ENCODE results near the gene ZBP1.

Gene ZBP1

DNA sequence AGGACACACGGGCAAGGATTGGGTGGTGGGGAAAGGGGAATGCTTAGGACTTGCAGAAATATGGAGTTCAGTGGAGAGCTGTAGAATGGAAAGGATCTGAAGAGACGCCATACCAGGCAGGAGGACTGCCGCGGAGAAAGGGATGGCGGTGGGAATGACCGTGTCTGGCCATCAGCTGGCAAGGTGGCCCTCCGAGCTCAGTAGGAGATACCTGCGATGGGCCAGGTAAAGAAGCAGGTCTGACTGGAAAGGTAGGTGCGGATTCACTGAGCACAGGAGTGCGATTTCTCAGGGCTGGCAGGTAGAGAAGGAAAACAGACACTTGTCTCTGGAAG is 33.3 kb downstream of the ZBP1 start:
- peaks cover 5% of the 10 kb centered on the region for H3K4me1 Mint-ChIP-seq
- peaks cover 53% of the 10 kb centered on the region for H3K27me3 Mint-ChIP-seq
- H3K9me3 Mint-ChIP-seq: no peaks in the 10 kb centered on the region
- H3K27ac Mint-ChIP-seq (ENCODE audit: low read depth): no peak overlapping the region
- H3K36me3 Mint-ChIP-seq (ENCODE audit: insufficient read depth): no peaks in the 10 kb centered on the region
- ATAC-seq (replicated peaks; ENCODE audit: extremely low read depth, poor library complexity, severe bottlenecking) (no peak), DNase-seq (ENCODE audit: low spot score in 2 of 2) (no peak)
- H3K4me3 Mint-ChIP-seq: no peak overlapping the region

- Mint-ChIP-seq H3K9me3 (no peaks in the 10 kb centered on the region), H3K36me3 (ENCODE audit: insufficient read depth) (no peaks in the 10 kb centered on the region), H3K27me3 (peaks cover 58% of the 10 kb centered on the region), H3K4me3 (no peak overlapping the region), H3K4me1 (peaks cover 5% of the 10 kb centered on the region), H3K27ac (ENCODE audit: low read depth) (no peak overlapping the region)
- DNase-seq (ENCODE audit: low spot score in 2 of 2): no peak
- no peak for ATAC-seq (replicated peaks; ENCODE audit: extremely low read depth, poor library complexity, severe bottlenecking)
Measured at GRCh38 chr20:57586370-57586793, 33.8 kb downstream of the ZBP1 start.

- H3K36me3 Mint-ChIP-seq (ENCODE audit: insufficient read depth): no peaks in the 10 kb centered on the region
- H3K27ac Mint-ChIP-seq (ENCODE audit: low read depth): no peak overlapping the region
- peaks cover 66% of the 10 kb centered on the region for H3K27me3 Mint-ChIP-seq
- ATAC-seq (replicated peaks; ENCODE audit: extremely low read depth, poor library complexity, severe bottlenecking) (no peak), DNase-seq (ENCODE audit: low spot score in 2 of 2) (no peak)
- no peak overlapping the region for H3K4me3 Mint-ChIP-seq
- peaks cover 5% of the 10 kb centered on the region for H3K4me1 Mint-ChIP-seq
- no peaks in the 10 kb centered on the region for H3K9me3 Mint-ChIP-seq
Measured at GRCh38 chr20:57585466-57586213, 34.6 kb downstream of the ZBP1 start.

GRCh38 chr20:57584768-57585461 is 35.3 kb downstream of the ZBP1 start:
- Mint-ChIP-seq H3K4me1 (peaks cover 5% of the 10 kb centered on the region), H3K27me3 (peaks cover 73% of the 10 kb centered on the region), H3K4me3 (no peak overlapping the region), H3K36me3 (ENCODE audit: insufficient read depth) (no peaks in the 10 kb centered on the region), H3K27ac (ENCODE audit: low read depth) (no peak overlapping the region), H3K9me3 (no peaks in the 10 kb centered on the region)
- ATAC-seq (replicated peaks; ENCODE audit: extremely low read depth, poor library complexity, severe bottlenecking): no peak
- DNase-seq (ENCODE audit: low spot score in 2 of 2): no peak

DNA sequence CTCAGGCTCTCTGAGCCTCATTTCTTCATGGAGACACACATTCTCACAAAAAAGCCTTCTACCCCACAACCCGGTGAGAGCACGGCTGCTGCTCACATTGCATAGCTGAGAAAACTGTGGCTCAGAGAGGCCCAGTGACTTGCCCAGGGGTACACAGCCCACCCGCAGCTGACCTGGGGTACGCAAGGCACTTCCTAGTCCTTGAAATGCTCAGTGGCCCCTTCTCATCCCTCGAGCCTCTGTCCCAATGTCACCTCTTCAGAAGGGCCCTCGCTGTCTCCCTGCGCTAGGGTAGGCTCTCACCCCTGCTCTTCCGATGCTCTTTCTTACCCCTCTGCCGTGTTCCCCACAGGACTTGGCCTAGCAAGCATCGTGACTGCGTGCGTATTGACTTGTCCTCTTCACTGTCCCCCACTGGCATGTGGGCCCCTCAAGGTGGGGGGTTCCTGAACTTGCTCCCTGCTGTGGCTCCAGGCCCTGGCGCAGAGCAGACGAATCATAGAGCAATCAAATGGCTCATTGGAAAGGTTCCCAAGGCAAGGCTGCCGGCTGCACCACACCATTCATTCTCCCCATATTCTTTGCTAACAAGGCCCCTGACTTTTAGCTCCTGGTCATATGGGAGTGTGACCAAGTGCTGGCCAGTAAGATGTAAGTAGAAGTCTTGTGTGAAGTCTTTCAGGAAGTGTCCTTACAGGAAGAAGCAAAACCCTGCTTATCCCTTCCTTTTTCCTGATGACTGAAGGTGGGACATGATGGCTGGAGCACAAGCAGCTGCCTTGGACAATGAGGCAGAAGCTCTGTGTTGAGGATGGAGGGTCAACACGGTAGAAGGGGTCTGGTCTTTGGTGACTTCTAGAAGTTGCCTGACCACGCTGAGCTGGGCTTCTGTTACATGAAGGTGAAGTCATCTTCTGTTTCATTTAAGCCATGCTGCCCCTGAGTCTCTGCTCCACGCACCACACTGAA is 36.7 kb downstream of the ZBP1 start:
- DNase-seq (ENCODE audit: low spot score in 2 of 2): no peak
- Mint-ChIP-seq H3K27ac (ENCODE audit: low read depth) (peak overlapping the region; percentile 38), H3K4me3 (no peak overlapping the region), H3K27me3 (peaks cover 78% of the 10 kb centered on the region), H3K9me3 (no peaks in the 10 kb centered on the region), H3K4me1 (peaks cover 5% of the 10 kb centered on the region), H3K36me3 (ENCODE audit: insufficient read depth) (no peaks in the 10 kb centered on the region)
- ATAC-seq (replicated peaks; ENCODE audit: extremely low read depth, poor library complexity, severe bottlenecking): no peak

DNA sequence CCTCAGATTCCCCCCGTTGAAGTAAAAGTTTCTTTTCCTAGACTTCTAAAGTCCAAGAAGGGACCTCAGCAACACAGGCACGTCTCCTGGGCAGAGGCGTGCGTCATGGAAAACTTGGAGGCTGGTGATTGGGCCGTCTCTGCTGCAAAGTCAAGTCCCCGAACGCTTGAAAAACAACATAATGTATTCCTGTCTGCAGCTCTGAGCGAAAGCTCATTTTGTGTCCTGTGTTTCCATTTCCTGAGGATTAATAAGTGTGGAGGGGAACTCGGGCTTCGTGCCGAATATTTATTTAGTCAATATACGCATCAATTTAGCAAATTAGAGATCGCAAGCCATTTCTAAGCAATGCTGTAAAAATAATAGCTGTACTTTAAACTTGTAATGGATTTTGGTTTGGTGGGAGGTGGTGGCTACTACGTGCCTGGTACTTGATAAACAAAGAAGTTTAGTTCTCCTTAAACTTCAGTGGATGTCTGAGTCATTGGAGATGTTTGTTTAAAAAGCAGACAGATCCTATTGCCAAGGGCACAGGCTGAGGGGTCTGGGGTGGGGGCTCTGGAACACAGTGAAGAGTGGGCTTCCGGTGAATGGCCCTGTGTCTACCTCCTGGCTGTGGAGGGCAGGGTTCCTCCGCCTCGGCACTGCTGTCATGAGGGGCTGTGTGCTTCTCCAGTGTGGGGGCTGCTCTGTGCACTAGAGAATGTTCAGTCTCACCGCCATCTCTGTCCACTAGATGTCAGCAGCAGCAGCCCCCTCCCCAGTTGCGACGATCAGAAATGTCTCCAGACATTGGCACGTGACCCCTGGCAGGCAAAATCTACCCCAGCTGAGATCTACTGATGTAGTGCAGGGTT is 37.6 kb downstream of the ZBP1 start:
- no peaks in the 10 kb centered on the region for H3K36me3 Mint-ChIP-seq (ENCODE audit: insufficient read depth)
- H3K9me3 Mint-ChIP-seq: no peaks in the 10 kb centered on the region
- ATAC-seq (replicated peaks; ENCODE audit: extremely low read depth, poor library complexity, severe bottlenecking) (no peak), DNase-seq (ENCODE audit: low spot score in 2 of 2) (no peak)
- H3K27me3 Mint-ChIP-seq: peaks cover 78% of the 10 kb centered on the region
- H3K4me3 Mint-ChIP-seq: no peak overlapping the region
- no peak overlapping the region for H3K27ac Mint-ChIP-seq (ENCODE audit: low read depth)
- H3K4me1 Mint-ChIP-seq: peaks cover 5% of the 10 kb centered on the region

DNA sequence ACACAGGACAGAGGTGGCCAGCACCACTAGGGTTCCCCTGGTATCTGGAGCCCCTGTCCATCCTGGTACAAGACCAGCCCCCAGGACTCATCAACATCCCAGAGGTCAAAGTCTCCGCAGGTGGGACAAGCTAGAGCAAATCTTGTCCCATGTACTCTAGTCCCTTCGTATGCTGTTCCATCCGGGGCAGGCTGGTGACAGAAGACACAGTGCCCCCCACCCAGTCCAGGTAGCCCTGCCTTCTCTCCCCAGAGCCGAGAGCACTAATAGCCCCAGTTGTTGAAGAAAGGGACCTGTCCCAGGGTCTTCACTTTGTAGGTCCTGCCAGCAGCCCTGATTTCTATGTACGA is 38.2 kb downstream of the ZBP1 start:
- ATAC-seq (replicated peaks; ENCODE audit: extremely low read depth, poor library complexity, severe bottlenecking): no peak
- no peak for DNase-seq (ENCODE audit: low spot score in 2 of 2)
- no peak overlapping the region for H3K27ac Mint-ChIP-seq (ENCODE audit: low read depth)
- peaks cover 75% of the 10 kb centered on the region for H3K27me3 Mint-ChIP-seq
- peaks cover 5% of the 10 kb centered on the region for H3K4me1 Mint-ChIP-seq
- no peaks in the 10 kb centered on the region for H3K36me3 Mint-ChIP-seq (ENCODE audit: insufficient read depth)
- H3K9me3 Mint-ChIP-seq: no peaks in the 10 kb centered on the region
- no peak overlapping the region for H3K4me3 Mint-ChIP-seq

GRCh38 chr20:57581202-57582028 is 38.8 kb downstream of the ZBP1 start:
- DNase-seq (ENCODE audit: low spot score in 2 of 2): no peak
- no peak overlapping the region for H3K4me3 Mint-ChIP-seq

GRCh38 chr20:57580478-57581201 is 39.6 kb downstream of the ZBP1 start:
- H3K4me3 Mint-ChIP-seq: no peak overlapping the region
- peaks cover 62% of the 10 kb centered on the region for H3K27me3 Mint-ChIP-seq
- H3K4me1 Mint-ChIP-seq: peaks cover 5% of the 10 kb centered on the region
- no peak for DNase-seq (ENCODE audit: low spot score in 2 of 2)
- H3K36me3 Mint-ChIP-seq (ENCODE audit: insufficient read depth): no peaks in the 10 kb centered on the region
- no peak overlapping the region for H3K27ac Mint-ChIP-seq (ENCODE audit: low read depth)
- no peak for ATAC-seq (replicated peaks; ENCODE audit: extremely low read depth, poor library complexity, severe bottlenecking)
- no peaks in the 10 kb centered on the region for H3K9me3 Mint-ChIP-seq

More at GRCh38 chr20:57581202-57582028, 38.8 kb downstream of the ZBP1 start:
- H3K27me3 Mint-ChIP-seq: peaks cover 69% of the 10 kb centered on the region
- ATAC-seq (replicated peaks; ENCODE audit: extremely low read depth, poor library complexity, severe bottlenecking): no peak
- no peak overlapping the region for H3K27ac Mint-ChIP-seq (ENCODE audit: low read depth)
- no peaks in the 10 kb centered on the region for H3K9me3 Mint-ChIP-seq
- no peaks in the 10 kb centered on the region for H3K36me3 Mint-ChIP-seq (ENCODE audit: insufficient read depth)
- peaks cover 5% of the 10 kb centered on the region for H3K4me1 Mint-ChIP-seq

- peaks cover 5% of the 10 kb centered on the region for H3K4me1 Mint-ChIP-seq
- H3K36me3 Mint-ChIP-seq (ENCODE audit: insufficient read depth): no peaks in the 10 kb centered on the region
- ATAC-seq (replicated peaks; ENCODE audit: extremely low read depth, poor library complexity, severe bottlenecking) (no peak), DNase-seq (ENCODE audit: low spot score in 2 of 2) (no peak)
- no peak overlapping the region for H3K4me3 Mint-ChIP-seq
- no peaks in the 10 kb centered on the region for H3K9me3 Mint-ChIP-seq
- H3K27me3 Mint-ChIP-seq: peaks cover 56% of the 10 kb centered on the region
- no peak overlapping the region for H3K27ac Mint-ChIP-seq (ENCODE audit: low read depth)
Measured at GRCh38 chr20:57579898-57580447, 40.3 kb downstream of the ZBP1 start.
